ENCODE data around the gene ARL5C.

ARL5C gene

GRCh38 chr17:39165841-39166349 is at the start of gene ARL5C:
TSS of gene ARL5C (minus strand) at chr17:39166161. CDS start at chr17:39165760, 401 bp downstream.
- TF ChIP-seq, protein P1, sequence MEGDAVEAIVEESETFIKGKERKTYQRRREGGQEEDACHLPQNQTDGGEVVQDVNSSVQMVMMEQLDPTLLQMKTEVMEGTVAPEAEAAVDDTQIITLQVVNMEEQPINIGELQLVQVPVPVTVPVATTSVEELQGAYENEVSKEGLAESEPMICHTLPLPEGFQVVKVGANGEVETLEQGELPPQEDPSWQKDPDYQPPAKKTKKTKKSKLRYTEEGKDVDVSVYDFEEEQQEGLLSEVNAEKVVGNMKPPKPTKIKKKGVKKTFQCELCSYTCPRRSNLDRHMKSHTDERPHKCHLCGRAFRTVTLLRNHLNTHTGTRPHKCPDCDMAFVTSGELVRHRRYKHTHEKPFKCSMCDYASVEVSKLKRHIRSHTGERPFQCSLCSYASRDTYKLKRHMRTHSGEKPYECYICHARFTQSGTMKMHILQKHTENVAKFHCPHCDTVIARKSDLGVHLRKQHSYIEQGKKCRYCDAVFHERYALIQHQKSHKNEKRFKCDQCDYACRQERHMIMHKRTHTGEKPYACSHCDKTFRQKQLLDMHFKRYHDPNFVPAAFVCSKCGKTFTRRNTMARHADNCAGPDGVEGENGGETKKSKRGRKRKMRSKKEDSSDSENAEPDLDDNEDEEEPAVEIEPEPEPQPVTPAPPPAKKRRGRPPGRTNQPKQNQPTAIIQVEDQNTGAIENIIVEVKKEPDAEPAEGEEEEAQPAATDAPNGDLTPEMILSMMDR (conservative IDR thresholded peaks at IDR 0.05; ENCODE audit: low read length), result no peak
- DNase-seq (ENCODE audit: low read depth), result no peak
- peak within 1 kb of the TSS; percentile 57 for H3K4me3 ChIP-seq (ENCODE audit: low read length)

- no peak overlapping the region for H3K4me3 ChIP-seq (ENCODE audit: low read length)
- TF ChIP-seq, protein P1 (conservative IDR thresholded peaks at IDR 0.05; ENCODE audit: low read length), result no peak
- no peak for DNase-seq (ENCODE audit: low read depth)
These were observed 47.9 kb upstream of the ARL5C start for GRCh38 chr17:39213852-39214251.

GRCh38 chr17:39212841-39213480 is 47.0 kb upstream of the ARL5C start:
- TF ChIP-seq, protein P1 (conservative IDR thresholded peaks at IDR 0.05; ENCODE audit: low read length), result no peak
- no peak overlapping the region for H3K4me3 ChIP-seq (ENCODE audit: low read length)
- no peak for DNase-seq (ENCODE audit: low read depth)

DNA sequence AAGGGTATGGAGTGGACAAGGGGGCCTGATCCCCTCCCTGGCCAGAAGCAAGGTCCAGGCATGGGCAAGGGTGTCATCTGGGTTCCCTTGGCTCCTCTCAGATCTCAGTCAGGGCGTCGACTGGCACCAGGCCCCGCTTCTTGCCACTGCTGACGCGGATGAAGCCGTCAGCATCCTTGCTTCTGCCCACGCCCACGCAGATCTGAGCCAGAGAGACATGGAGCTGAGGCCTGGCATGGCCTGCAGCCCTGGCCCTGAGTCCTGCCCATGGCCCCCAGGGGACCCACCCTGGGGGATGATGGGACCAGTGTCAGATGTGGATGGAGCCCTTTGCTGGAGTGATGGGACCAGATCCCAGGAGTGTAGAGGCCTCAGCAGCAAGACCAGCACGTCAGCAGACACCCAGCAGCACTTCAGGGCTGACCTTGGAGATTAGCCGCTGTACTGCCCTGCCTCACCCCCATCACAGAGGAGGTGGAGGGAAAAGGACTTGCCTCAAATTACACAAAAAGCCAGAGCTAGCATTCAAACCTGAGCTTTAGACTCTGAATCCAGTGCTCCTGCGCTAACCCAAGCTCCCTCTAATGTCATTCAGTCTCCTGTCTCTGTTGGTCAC is 46.3 kb upstream of the ARL5C start:
- TF ChIP-seq, protein P1 (conservative IDR thresholded peaks at IDR 0.05; ENCODE audit: low read length), result no peak
- DNase-seq (ENCODE audit: low read depth), result peak; percentile 17
- H3K4me3 ChIP-seq (ENCODE audit: low read length), result no peak overlapping the region

DNA sequence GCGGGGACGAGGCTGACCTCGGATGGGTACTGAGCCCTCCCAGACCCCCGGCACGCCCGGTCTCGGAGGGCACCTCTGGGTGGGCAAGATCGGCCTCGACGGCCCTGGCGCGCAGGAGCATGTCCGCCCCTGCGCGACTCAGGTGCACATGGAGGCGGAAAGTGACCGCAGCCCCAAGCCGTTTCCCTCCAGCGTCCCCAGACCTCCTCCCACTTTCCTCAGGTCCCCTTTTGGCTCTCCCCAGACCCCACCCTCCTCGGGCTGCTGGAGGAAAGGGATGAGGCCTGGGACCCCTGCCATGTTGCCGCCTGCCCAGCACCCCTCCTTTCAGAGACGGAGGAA is 44.1 kb upstream of the ARL5C start:
- DNase-seq (ENCODE audit: low read depth), result no peak

DNA sequence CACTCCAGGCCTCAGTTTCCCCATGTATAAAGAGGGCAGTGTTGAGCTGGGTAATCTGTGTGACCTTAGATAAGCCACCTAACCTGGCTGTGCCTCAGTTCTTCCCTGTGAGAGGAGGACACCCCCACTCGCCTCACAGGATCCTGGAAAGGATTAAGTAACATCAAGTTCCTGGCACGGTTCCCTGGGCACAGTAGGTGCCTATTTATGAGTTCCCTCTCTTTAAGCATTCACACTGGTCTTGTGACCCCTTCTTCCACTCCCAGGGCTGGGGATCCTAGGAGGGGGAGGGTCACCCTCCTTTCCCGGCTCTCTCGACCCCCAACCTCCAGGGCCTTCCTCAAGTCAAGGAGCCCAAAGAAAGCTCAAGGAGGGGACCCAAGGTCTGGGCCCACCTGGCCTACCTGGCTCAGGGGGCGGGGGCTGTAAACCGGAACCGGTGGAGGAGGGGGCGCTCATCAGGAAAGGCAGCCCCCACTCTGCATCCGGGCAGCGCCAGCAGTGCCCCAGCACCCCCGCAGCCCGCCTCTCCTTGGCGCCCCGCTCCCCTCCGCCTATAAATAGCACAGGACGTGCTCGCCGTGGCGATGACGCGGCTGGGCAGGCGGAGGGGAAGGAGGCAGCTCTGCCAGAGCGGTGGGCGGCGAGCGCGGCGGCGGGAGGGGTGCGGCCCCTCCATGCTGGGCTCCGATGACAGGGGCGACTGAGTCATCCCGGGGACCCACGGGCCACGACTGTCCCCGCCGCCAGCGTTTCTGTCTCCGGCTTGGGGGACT is 43.5 kb upstream of the ARL5C start:
- peak; percentile 43 for DNase-seq (ENCODE audit: low read depth)
- TF ChIP-seq, protein P1 (conservative IDR thresholded peaks at IDR 0.05; ENCODE audit: low read length), result no peak
- peak overlapping the region; percentile 46 for H3K4me3 ChIP-seq (ENCODE audit: low read length)

More for the DNA sequence above, 44.1 kb upstream of the ARL5C start:
- H3K4me3 ChIP-seq (ENCODE audit: low read length), result peak overlapping the region; percentile 46
- TF ChIP-seq, protein P1 (conservative IDR thresholded peaks at IDR 0.05; ENCODE audit: low read length), result no peak
